CD4-positive, alpha-beta T cell treated with Interleukin-6 at 100 ng/mL for 8 hours (primary cell): Measurements from ENCODE around the gene RFC5.
"Not testable (repeated sequence)": the region's sequence is repeated elsewhere in the genome, so short reads cannot be mapped to it uniquely, and the experiment has no call there.

Source experiments
- DNase-seq: peaks from one replicate; pipeline ENCODE4 v3.0.0-alpha.2; 2020; ENCODE audit warnings: mixed read lengths, low spot score

The RFC5 gene

GRCh38 chr12:118052324-118053070 lies 36.0 kb downstream of the RFC5 start:
- DNase-seq: no peak

GRCh38 chr12:118053071-118053985 lies 36.8 kb downstream of the RFC5 start:
- no peak for DNase-seq

GRCh38 chr12:118055144-118055557 lies 38.6 kb downstream of the RFC5 start:
- peak; percentile 59 for DNase-seq

- no peak for DNase-seq
Observed at GRCh38 chr12:118055865-118056773, 39.6 kb downstream of the RFC5 start.

- no peak for DNase-seq
Observed at GRCh38 chr12:118058227-118058626, 41.7 kb downstream of the RFC5 start.

GRCh38 chr12:118058881-118059280 lies 42.4 kb downstream of the RFC5 start:
- no peak for DNase-seq

GRCh38 chr12:118059341-118060191 lies 43.1 kb downstream of the RFC5 start:
- DNase-seq: no peak

- DNase-seq: no peak
Observed at GRCh38 chr12:118060301-118061010, 44.0 kb downstream of the RFC5 start.

- DNase-seq: peak; percentile 32
Observed at GRCh38 chr12:118061011-118061872, 44.7 kb downstream of the RFC5 start, which contains the start of gene WSB2. Gene WSB2, minus strand, starts transcription at chr12:118061179. Its CDS starts 131 bp downstream, at chr12:118061048.

GRCh38 chr12:118061873-118062843 lies 45.7 kb downstream of the RFC5 start:
- no peak for DNase-seq

GRCh38 chr12:118063576-118064391 lies 47.3 kb downstream of the RFC5 start:
- DNase-seq: no peak

- peak; percentile 16 for DNase-seq
Observed at GRCh38 chr12:118064608-118065007, 48.1 kb downstream of the RFC5 start.

GRCh38 chr12:118065380-118065779 lies 48.9 kb downstream of the RFC5 start:
- DNase-seq: no peak

- DNase-seq: no peak
Observed at GRCh38 chr12:118068445-118068844, 51.9 kb downstream of the RFC5 start.

GRCh38 chr12:118070650-118071049 lies 54.1 kb downstream of the RFC5 start:
- no peak for DNase-seq

GRCh38 chr12:118073768-118074167 lies 57.3 kb downstream of the RFC5 start:
- DNase-seq: no peak

GRCh38 chr12:118081521-118081920 lies 65.0 kb downstream of the RFC5 start:
- not testable (repeated sequence) for DNase-seq
